ENCODE measurements around the gene DNAJB6.
A peak's percentile ranks its signal among the peaks of the same experiment; 100 is the strongest.

Gene DNAJB6

GRCh38 chr7:157294773-157295172, 42.0 kb upstream of the DNAJB6 start:
- DNase-seq (ENCODE audit: low read depth) = no peak
- no peak for TF ChIP-seq MYC (IDR thresholded peaks at IDR 0.05; ENCODE audit: low read depth, low read length)
- TF ChIP-seq, protein P1, sequence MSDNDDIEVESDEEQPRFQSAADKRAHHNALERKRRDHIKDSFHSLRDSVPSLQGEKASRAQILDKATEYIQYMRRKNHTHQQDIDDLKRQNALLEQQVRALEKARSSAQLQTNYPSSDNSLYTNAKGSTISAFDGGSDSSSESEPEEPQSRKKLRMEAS (IDR thresholded peaks at IDR 0.05; ENCODE audit: low read depth, low read length) = no peak
- TF ChIP-seq, protein P2, sequence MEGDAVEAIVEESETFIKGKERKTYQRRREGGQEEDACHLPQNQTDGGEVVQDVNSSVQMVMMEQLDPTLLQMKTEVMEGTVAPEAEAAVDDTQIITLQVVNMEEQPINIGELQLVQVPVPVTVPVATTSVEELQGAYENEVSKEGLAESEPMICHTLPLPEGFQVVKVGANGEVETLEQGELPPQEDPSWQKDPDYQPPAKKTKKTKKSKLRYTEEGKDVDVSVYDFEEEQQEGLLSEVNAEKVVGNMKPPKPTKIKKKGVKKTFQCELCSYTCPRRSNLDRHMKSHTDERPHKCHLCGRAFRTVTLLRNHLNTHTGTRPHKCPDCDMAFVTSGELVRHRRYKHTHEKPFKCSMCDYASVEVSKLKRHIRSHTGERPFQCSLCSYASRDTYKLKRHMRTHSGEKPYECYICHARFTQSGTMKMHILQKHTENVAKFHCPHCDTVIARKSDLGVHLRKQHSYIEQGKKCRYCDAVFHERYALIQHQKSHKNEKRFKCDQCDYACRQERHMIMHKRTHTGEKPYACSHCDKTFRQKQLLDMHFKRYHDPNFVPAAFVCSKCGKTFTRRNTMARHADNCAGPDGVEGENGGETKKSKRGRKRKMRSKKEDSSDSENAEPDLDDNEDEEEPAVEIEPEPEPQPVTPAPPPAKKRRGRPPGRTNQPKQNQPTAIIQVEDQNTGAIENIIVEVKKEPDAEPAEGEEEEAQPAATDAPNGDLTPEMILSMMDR (IDR thresholded peaks at IDR 0.05; ENCODE audit: low read depth, low read length) = no peak
- TF ChIP-seq POLR2A (IDR thresholded peaks at IDR 0.05; ENCODE audit: extremely low read depth, insufficient read length) = no peak
- H3K4me3 ChIP-seq (ENCODE audit: low read depth, low read length) = no peak overlapping the region

GRCh38 chr7:157295338-157295737, 41.5 kb upstream of the DNAJB6 start:
- TF ChIP-seq, protein P1 (IDR thresholded peaks at IDR 0.05; ENCODE audit: low read depth, low read length) = no peak
- no peak for TF ChIP-seq MYC (IDR thresholded peaks at IDR 0.05; ENCODE audit: low read depth, low read length)
- no peak for TF ChIP-seq POLR2A (IDR thresholded peaks at IDR 0.05; ENCODE audit: extremely low read depth, insufficient read length)
- TF ChIP-seq, protein P2 (IDR thresholded peaks at IDR 0.05; ENCODE audit: low read depth, low read length) = no peak
- no peak overlapping the region for H3K4me3 ChIP-seq (ENCODE audit: low read depth, low read length)
- DNase-seq (ENCODE audit: low read depth) = no peak

- TF ChIP-seq, protein P2 (IDR thresholded peaks at IDR 0.05; ENCODE audit: low read depth, low read length) = no peak
- TF ChIP-seq POLR2A (IDR thresholded peaks at IDR 0.05; ENCODE audit: extremely low read depth, insufficient read length) = no peak
- TF ChIP-seq MYC (IDR thresholded peaks at IDR 0.05; ENCODE audit: low read depth, low read length) = no peak
- TF ChIP-seq, protein P1 (IDR thresholded peaks at IDR 0.05; ENCODE audit: low read depth, low read length) = no peak
- DNase-seq (ENCODE audit: low read depth) = peak; percentile 9
Measured at GRCh38 chr7:157297185-157297584, 39.6 kb upstream of the DNAJB6 start.

DNA sequence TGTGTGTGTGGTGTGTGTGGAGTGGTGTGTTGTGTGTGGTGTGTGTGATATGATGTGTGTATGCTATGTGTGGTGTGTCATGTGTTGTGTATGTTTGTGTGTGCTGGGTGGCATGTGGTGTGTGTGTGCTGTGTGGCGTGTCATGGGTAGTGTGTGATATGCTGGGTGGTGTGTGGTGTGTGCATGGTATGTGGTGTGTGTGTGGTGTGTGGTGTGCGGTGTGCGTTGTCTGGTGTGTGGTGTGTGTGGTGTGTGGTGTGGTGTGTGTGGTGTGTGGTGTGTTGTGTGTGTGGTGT, 37.5 kb upstream of the DNAJB6 start:
- TF ChIP-seq, protein P1 (IDR thresholded peaks at IDR 0.05; ENCODE audit: low read depth, low read length) = no peak
- TF ChIP-seq, protein P2 (IDR thresholded peaks at IDR 0.05; ENCODE audit: low read depth, low read length) = no peak
- TF ChIP-seq MYC (IDR thresholded peaks at IDR 0.05; ENCODE audit: low read depth, low read length) = no peak
- no peak for TF ChIP-seq POLR2A (IDR thresholded peaks at IDR 0.05; ENCODE audit: extremely low read depth, insufficient read length)
- H3K4me3 ChIP-seq (ENCODE audit: low read depth, low read length) = no peak overlapping the region

More at GRCh38 chr7:157297185-157297584, 39.6 kb upstream of the DNAJB6 start:
- no peak overlapping the region for H3K4me3 ChIP-seq (ENCODE audit: low read depth, low read length)

GRCh38 chr7:157299613-157300368, 37.0 kb upstream of the DNAJB6 start:
- peak overlapping the region; percentile 19 for H3K4me3 ChIP-seq (ENCODE audit: low read depth, low read length)
- DNase-seq (ENCODE audit: low read depth) = peak; percentile 86
- TF ChIP-seq, protein P1 (IDR thresholded peaks at IDR 0.05; ENCODE audit: low read depth, low read length) = 0 out of 2 replicates have a peak, but pooled peaks have one; percentile 11
- TF ChIP-seq, protein P2 (IDR thresholded peaks at IDR 0.05; ENCODE audit: low read depth, low read length) = peak; percentile 18
- no peak for TF ChIP-seq MYC (IDR thresholded peaks at IDR 0.05; ENCODE audit: low read depth, low read length)

More for the DNA sequence above, 37.5 kb upstream of the DNAJB6 start:
- DNase-seq (ENCODE audit: low read depth) = no peak
